HL-60 (cell line): Measurements from ENCODE around the gene SLC35G1.

Experiments
- POLR2AphosphoS5 ChIP-seq: IDR thresholded peaks from 2 replicates; pipeline ENCODE4 v1.6.1; 2012; ENCODE audit warnings: low read depth
- SPI1 ChIP-seq: IDR thresholded peaks from 2 replicates; pipeline ENCODE4 v1.6.1; 2012; ENCODE audit warnings: low read depth, mild to moderate bottlenecking, borderline replicate concordance
- TF ChIP-seq, protein P1 (sequence below): IDR thresholded peaks from one replicate; pipeline ENCODE4 v1.5.1; 2011; ENCODE audit warnings: low read length, control low read depth, inconsistent platforms; ENCODE audit not compliant: insufficient read depth
- TF ChIP-seq, protein P2 (sequence below): IDR thresholded peaks from 2 replicates; pipeline ENCODE4 v1.6.1; 2012; ENCODE audit warnings: low read depth; ENCODE audit not compliant: insufficient replicate concordance

DNA sequence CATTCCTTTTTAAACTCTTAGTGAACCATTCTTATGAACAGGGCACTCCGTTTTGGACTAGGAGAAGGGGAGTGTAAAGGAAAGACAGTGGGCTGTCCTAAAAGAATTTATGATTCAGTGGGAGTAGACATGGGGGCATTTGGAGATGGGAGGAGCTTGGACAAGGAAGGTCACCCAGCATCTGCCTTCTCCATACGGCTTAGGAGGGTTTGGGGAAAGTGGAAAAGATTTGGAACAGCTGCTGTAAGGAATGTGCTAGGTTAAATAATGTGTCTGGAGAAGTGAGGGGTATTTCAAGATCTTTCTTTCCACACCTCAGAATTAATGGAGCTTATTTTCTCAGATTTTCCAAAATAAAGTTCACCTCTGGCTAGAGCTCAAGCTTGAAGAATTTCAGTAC lies 24.0 kb downstream of the SLC35G1 start:
- TF ChIP-seq, protein P1, sequence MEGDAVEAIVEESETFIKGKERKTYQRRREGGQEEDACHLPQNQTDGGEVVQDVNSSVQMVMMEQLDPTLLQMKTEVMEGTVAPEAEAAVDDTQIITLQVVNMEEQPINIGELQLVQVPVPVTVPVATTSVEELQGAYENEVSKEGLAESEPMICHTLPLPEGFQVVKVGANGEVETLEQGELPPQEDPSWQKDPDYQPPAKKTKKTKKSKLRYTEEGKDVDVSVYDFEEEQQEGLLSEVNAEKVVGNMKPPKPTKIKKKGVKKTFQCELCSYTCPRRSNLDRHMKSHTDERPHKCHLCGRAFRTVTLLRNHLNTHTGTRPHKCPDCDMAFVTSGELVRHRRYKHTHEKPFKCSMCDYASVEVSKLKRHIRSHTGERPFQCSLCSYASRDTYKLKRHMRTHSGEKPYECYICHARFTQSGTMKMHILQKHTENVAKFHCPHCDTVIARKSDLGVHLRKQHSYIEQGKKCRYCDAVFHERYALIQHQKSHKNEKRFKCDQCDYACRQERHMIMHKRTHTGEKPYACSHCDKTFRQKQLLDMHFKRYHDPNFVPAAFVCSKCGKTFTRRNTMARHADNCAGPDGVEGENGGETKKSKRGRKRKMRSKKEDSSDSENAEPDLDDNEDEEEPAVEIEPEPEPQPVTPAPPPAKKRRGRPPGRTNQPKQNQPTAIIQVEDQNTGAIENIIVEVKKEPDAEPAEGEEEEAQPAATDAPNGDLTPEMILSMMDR, result no peak
- TF ChIP-seq SPI1 (no peak), POLR2AphosphoS5 (no peak)
- TF ChIP-seq, protein P2, sequence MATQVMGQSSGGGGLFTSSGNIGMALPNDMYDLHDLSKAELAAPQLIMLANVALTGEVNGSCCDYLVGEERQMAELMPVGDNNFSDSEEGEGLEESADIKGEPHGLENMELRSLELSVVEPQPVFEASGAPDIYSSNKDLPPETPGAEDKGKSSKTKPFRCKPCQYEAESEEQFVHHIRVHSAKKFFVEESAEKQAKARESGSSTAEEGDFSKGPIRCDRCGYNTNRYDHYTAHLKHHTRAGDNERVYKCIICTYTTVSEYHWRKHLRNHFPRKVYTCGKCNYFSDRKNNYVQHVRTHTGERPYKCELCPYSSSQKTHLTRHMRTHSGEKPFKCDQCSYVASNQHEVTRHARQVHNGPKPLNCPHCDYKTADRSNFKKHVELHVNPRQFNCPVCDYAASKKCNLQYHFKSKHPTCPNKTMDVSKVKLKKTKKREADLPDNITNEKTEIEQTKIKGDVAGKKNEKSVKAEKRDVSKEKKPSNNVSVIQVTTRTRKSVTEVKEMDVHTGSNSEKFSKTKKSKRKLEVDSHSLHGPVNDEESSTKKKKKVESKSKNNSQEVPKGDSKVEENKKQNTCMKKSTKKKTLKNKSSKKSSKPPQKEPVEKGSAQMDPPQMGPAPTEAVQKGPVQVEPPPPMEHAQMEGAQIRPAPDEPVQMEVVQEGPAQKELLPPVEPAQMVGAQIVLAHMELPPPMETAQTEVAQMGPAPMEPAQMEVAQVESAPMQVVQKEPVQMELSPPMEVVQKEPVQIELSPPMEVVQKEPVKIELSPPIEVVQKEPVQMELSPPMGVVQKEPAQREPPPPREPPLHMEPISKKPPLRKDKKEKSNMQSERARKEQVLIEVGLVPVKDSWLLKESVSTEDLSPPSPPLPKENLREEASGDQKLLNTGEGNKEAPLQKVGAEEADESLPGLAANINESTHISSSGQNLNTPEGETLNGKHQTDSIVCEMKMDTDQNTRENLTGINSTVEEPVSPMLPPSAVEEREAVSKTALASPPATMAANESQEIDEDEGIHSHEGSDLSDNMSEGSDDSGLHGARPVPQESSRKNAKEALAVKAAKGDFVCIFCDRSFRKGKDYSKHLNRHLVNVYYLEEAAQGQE, result no peak
